MM.1S (cell line): ENCODE data around the gene TUBA3C.

ENCODE experiments used
- EZH2phosphoT487 ChIP-seq: fragments of 300-600 bp; sonication (generic); IDR thresholded peaks from 2 replicates; pipeline ENCODE4 v1.6.1; 2018; ENCODE audit warnings: antibody characterized with exemption, low read length
- TF ChIP-seq, protein P1 (sequence below): fragments of 300-600 bp; sonication (generic); IDR thresholded peaks from 2 replicates; pipeline ENCODE4 v1.5.1; 2016; ENCODE audit warnings: antibody characterized with exemption, low read length, mixed read lengths

DNA sequence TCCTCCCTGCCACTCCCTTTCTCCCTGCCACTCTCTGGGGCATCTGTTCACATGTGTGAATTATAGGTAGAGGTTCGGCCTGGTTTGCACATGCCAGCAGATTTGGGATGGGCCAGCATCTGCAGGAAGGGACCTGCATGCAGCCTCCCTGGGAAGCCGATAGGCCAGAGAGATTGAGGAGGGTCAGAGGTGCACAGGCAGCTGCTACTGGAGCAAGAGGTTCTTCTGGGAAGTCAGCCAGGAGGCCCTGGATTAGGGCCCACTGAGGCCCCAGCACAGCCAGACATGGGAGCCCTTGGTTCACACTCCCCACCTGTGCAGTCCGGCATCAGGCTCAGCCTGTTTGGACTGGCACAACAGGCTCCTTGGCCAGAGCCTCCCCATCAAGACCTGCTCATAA is 12.1 kb downstream of the TUBA3C start:
- TF ChIP-seq, protein P1, sequence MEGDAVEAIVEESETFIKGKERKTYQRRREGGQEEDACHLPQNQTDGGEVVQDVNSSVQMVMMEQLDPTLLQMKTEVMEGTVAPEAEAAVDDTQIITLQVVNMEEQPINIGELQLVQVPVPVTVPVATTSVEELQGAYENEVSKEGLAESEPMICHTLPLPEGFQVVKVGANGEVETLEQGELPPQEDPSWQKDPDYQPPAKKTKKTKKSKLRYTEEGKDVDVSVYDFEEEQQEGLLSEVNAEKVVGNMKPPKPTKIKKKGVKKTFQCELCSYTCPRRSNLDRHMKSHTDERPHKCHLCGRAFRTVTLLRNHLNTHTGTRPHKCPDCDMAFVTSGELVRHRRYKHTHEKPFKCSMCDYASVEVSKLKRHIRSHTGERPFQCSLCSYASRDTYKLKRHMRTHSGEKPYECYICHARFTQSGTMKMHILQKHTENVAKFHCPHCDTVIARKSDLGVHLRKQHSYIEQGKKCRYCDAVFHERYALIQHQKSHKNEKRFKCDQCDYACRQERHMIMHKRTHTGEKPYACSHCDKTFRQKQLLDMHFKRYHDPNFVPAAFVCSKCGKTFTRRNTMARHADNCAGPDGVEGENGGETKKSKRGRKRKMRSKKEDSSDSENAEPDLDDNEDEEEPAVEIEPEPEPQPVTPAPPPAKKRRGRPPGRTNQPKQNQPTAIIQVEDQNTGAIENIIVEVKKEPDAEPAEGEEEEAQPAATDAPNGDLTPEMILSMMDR: no peak
- no peak for TF ChIP-seq EZH2phosphoT487
